Measurements from ENCODE around the gene FGF10.

GRCh38 chr5:44361342-44362001, 27.7 kb downstream of the FGF10 start:
- TF ChIP-seq CTCF (conservative IDR thresholded peaks at IDR 0.05; ENCODE audit: low read depth, low read length): no peak
- no peak for TF ChIP-seq EZH2phosphoT487 (IDR thresholded peaks at IDR 0.05; ENCODE audit: borderline replicate concordance, low read length)

Data from PC-3 (cell line).